ENCODE data around the gene CUEDC1. TPM values are rescaled to one million over a fixed set of nuclear protein-coding genes. Genes with fewer than 3 reads are reported as not detected.

Gene CUEDC1
- total and polyA plus RNA-seq, 2 of the 13 experiments (the other 11 are each of a cell fraction or from before 2014, with no cell fraction given) = 7.4 to 12.9 TPM

DNA sequence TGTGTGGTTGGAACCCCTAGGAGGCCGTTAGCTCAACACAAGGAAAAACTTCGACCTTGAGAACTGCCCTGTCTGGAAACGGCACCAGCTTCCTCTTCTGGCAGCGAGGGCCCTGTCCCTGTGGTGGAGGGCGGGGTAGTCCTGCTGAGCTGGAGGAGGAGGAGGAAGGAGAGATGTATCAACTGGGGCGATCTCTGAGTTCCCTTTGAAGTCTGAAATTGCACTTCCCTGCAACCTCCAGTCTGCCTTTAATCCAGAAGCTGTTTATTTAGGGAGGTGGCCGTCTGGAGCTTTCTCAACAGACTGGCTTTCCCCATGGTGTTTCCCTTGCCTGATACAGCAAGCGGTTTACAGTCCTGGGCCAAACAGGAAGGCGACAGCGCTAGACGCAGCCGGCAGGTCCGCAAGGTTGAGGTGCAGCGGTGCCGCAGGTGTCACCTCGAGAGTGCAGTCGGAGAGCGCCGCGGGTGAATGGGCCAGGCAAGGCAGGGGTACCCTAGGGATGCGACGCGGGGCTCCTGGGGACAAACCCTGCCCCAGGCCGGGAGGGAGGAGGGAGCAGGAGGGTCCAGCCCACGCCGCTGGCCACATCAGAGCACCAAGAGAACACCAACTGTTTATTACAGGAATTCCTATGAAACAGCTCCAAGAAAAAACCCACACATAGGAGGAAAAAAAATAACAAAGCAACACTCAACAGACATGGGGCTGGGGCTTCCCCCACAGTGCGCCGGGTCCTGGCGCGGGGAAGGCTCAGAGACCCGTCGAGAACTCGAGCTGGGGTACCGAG is 94.0 kb downstream of the CUEDC1 start (continued):
- TF ChIP-seq ZEB1 (IDR thresholded peaks at IDR 0.05; ENCODE audit: insufficient replicate concordance, low read depth) (peak; percentile 65), SSRP1 (CRISPR knock-in tag; IDR thresholded peaks at IDR 0.05) (peak; percentile 77; the same call in 1 of the 2 replicates), YEATS2 (CRISPR knock-in tag; IDR thresholded peaks at IDR 0.05; ENCODE audit: borderline replicate concordance) (peak; percentile 19; the same call in 1 of the 2 replicates), ZNF326 (CRISPR knock-in tag; IDR thresholded peaks at IDR 0.05; ENCODE audit: borderline replicate concordance) (peak; percentile 41; the same call in 1 of the 2 replicates), ZNF737 (CRISPR knock-in tag; IDR thresholded peaks at IDR 0.05; ENCODE audit: borderline replicate concordance) (no peak), TEAD3 (CRISPR knock-in tag; optimal IDR thresholded peaks at IDR 0.05; ENCODE audit: borderline replicate concordance) (peak; percentile 45), TAF1 (CRISPR knock-in tag; IDR thresholded peaks at IDR 0.05) (no peak; the same call in 1 of the 2 replicates), ZNF235 (CRISPR knock-in tag; IDR thresholded peaks at IDR 0.05; ENCODE audit: borderline replicate concordance) (peak; percentile 90; the same call in 1 of the 2 replicates), RBM39 (IDR thresholded peaks at IDR 0.05; ENCODE audit: low read depth, low read length, poor library complexity, severe bottlenecking) (no peak), PCBP1 (IDR thresholded peaks at IDR 0.05; ENCODE audit: borderline replicate concordance, low read depth, low read length) (0 out of 2 replicates have a peak, but pooled peaks have one; percentile 22), KDM4B (CRISPR knock-in tag; IDR thresholded peaks at IDR 0.05) (peak; percentile 32; the same call in 1 of the 2 replicates), ZNF570 (CRISPR knock-in tag; IDR thresholded peaks at IDR 0.05; ENCODE audit: borderline replicate concordance) (no peak), FOXP1 (IDR thresholded peaks at IDR 0.05) (no peak), FOXP1 (CRISPR knock-in tag; IDR thresholded peaks at IDR 0.05) (peak; percentile 68; the same call in 1 of the 2 replicates), LCORL (IDR thresholded peaks at IDR 0.05) (no peak), LCORL (CRISPR knock-in tag; IDR thresholded peaks at IDR 0.05) (peak; percentile 57)
- TF ChIP-seq, protein P1, sequence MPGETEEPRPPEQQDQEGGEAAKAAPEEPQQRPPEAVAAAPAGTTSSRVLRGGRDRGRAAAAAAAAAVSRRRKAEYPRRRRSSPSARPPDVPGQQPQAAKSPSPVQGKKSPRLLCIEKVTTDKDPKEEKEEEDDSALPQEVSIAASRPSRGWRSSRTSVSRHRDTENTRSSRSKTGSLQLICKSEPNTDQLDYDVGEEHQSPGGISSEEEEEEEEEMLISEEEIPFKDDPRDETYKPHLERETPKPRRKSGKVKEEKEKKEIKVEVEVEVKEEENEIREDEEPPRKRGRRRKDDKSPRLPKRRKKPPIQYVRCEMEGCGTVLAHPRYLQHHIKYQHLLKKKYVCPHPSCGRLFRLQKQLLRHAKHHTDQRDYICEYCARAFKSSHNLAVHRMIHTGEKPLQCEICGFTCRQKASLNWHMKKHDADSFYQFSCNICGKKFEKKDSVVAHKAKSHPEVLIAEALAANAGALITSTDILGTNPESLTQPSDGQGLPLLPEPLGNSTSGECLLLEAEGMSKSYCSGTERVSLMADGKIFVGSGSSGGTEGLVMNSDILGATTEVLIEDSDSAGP (CRISPR knock-in tag; IDR thresholded peaks at IDR 0.05; ENCODE audit: borderline replicate concordance) = peak; percentile 30
- TF ChIP-seq, protein P2, sequence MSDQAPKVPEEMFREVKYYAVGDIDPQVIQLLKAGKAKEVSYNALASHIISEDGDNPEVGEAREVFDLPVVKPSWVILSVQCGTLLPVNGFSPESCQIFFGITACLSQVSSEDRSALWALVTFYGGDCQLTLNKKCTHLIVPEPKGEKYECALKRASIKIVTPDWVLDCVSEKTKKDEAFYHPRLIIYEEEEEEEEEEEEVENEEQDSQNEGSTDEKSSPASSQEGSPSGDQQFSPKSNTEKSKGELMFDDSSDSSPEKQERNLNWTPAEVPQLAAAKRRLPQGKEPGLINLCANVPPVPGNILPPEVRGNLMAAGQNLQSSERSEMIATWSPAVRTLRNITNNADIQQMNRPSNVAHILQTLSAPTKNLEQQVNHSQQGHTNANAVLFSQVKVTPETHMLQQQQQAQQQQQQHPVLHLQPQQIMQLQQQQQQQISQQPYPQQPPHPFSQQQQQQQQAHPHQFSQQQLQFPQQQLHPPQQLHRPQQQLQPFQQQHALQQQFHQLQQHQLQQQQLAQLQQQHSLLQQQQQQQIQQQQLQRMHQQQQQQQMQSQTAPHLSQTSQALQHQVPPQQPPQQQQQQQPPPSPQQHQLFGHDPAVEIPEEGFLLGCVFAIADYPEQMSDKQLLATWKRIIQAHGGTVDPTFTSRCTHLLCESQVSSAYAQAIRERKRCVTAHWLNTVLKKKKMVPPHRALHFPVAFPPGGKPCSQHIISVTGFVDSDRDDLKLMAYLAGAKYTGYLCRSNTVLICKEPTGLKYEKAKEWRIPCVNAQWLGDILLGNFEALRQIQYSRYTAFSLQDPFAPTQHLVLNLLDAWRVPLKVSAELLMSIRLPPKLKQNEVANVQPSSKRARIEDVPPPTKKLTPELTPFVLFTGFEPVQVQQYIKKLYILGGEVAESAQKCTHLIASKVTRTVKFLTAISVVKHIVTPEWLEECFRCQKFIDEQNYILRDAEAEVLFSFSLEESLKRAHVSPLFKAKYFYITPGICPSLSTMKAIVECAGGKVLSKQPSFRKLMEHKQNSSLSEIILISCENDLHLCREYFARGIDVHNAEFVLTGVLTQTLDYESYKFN (CRISPR knock-in tag; conservative IDR thresholded peaks at IDR 0.05) = peak; percentile 36
- TF ChIP-seq, protein P3, sequence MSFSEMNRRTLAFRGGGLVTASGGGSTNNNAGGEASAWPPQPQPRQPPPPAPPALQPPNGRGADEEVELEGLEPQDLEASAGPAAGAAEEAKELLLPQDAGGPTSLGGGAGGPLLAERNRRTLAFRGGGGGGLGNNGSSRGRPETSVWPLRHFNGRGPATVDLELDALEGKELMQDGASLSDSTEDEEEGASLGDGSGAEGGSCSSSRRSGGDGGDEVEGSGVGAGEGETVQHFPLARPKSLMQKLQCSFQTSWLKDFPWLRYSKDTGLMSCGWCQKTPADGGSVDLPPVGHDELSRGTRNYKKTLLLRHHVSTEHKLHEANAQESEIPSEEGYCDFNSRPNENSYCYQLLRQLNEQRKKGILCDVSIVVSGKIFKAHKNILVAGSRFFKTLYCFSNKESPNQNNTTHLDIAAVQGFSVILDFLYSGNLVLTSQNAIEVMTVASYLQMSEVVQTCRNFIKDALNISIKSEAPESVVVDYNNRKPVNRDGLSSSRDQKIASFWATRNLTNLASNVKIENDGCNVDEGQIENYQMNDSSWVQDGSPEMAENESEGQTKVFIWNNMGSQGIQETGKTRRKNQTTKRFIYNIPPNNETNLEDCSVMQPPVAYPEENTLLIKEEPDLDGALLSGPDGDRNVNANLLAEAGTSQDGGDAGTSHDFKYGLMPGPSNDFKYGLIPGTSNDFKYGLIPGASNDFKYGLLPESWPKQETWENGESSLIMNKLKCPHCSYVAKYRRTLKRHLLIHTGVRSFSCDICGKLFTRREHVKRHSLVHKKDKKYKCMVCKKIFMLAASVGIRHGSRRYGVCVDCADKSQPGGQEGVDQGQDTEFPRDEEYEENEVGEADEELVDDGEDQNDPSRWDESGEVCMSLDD (CRISPR knock-in tag; IDR thresholded peaks at IDR 0.05; ENCODE audit: borderline replicate concordance) = no peak; the same call in 1 of the 2 replicates
- TF ChIP-seq, protein P4, sequence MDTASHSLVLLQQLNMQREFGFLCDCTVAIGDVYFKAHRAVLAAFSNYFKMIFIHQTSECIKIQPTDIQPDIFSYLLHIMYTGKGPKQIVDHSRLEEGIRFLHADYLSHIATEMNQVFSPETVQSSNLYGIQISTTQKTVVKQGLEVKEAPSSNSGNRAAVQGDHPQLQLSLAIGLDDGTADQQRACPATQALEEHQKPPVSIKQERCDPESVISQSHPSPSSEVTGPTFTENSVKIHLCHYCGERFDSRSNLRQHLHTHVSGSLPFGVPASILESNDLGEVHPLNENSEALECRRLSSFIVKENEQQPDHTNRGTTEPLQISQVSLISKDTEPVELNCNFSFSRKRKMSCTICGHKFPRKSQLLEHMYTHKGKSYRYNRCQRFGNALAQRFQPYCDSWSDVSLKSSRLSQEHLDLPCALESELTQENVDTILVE (CRISPR knock-in tag; IDR thresholded peaks at IDR 0.05) = no peak

Data from HepG2 (cell line).